Activated naive CD8-positive, alpha-beta T cell (primary cell): Measurements from ENCODE around the gene TAF11L12.
"Not testable (repeated sequence)": the region's sequence is repeated elsewhere in the genome, so short reads cannot be mapped to it uniquely, and the experiment has no call there.

Experiments used
- H3K27ac Mint-ChIP-seq: one replicate; pipeline ENCODE4 v1.8.0; 2021; ENCODE audit warnings: mixed read lengths
- H3K27me3 Mint-ChIP-seq: one replicate; pipeline ENCODE4 v1.8.0; 2021; ENCODE audit warnings: mixed read lengths
- H3K36me3 Mint-ChIP-seq: one replicate; pipeline ENCODE4 v1.8.0; 2021; ENCODE audit warnings: mixed read lengths
- H3K4me1 Mint-ChIP-seq: one replicate; pipeline ENCODE4 v1.8.0; 2021; ENCODE audit warnings: low read depth, mixed read lengths
- H3K4me3 Mint-ChIP-seq: one replicate; pipeline ENCODE4 v1.8.0; 2021; ENCODE audit warnings: mild to moderate bottlenecking, mixed read lengths
- H3K9me3 Mint-ChIP-seq: one replicate; pipeline ENCODE4 v1.8.0; 2021; ENCODE audit warnings: low read depth, mixed read lengths

The TAF11L12 gene

GRCh38 chr5:17610092-17610491 is at the start of gene TAF11L12:
Gene TAF11L12 (plus strand): TSS chr5:17610392.
- H3K4me3 Mint-ChIP-seq, H3K27ac Mint-ChIP-seq, H3K9me3 Mint-ChIP-seq, H3K27me3 Mint-ChIP-seq, H3K36me3 Mint-ChIP-seq, H3K4me1 Mint-ChIP-seq: not testable (repeated sequence)

- H3K4me3 Mint-ChIP-seq, H3K4me1 Mint-ChIP-seq, H3K27ac Mint-ChIP-seq, H3K36me3 Mint-ChIP-seq, H3K27me3 Mint-ChIP-seq, H3K9me3 Mint-ChIP-seq: not testable (repeated sequence)
These were observed 24.5 kb upstream of the TAF11L12 start, which contains the start of gene TAF11L7 for GRCh38 chr5:17585658-17586057. Gene TAF11L7 (minus strand): TSS chr5:17585758.

GRCh38 chr5:17590860-17591259 is 19.3 kb upstream of the TAF11L12 start, which contains the start of gene TAF11L8:
Gene TAF11L8 (minus strand): TSS chr5:17590960.
- H3K4me1 Mint-ChIP-seq, H3K27ac Mint-ChIP-seq, H3K36me3 Mint-ChIP-seq: not testable (repeated sequence)

GRCh38 chr5:17594255-17594654 is 15.9 kb upstream of the TAF11L12 start, which contains the start of gene TAF11L9:
Gene TAF11L9 (minus strand): TSS chr5:17594394.
- H3K9me3 Mint-ChIP-seq, H3K4me3 Mint-ChIP-seq, H3K36me3 Mint-ChIP-seq, H3K27me3 Mint-ChIP-seq, H3K4me1 Mint-ChIP-seq, H3K27ac Mint-ChIP-seq: not testable (repeated sequence)

More at GRCh38 chr5:17590860-17591259, 19.3 kb upstream of the TAF11L12 start, which contains the start of gene TAF11L8:
- H3K27me3 Mint-ChIP-seq, H3K4me3 Mint-ChIP-seq, H3K9me3 Mint-ChIP-seq: not testable (repeated sequence)

- H3K4me1 Mint-ChIP-seq, H3K27me3 Mint-ChIP-seq, H3K4me3 Mint-ChIP-seq, H3K36me3 Mint-ChIP-seq, H3K27ac Mint-ChIP-seq, H3K9me3 Mint-ChIP-seq: not testable (repeated sequence)
These were observed 12.5 kb upstream of the TAF11L12 start, which contains the start of gene TAF11L10 for GRCh38 chr5:17597728-17598127. Gene TAF11L10 (minus strand): TSS chr5:17597828.

- H3K36me3 Mint-ChIP-seq, H3K27ac Mint-ChIP-seq, H3K27me3 Mint-ChIP-seq, H3K4me3 Mint-ChIP-seq, H3K4me1 Mint-ChIP-seq, H3K9me3 Mint-ChIP-seq: not testable (repeated sequence)
These were observed 6.3 kb upstream of the TAF11L12 start, which contains the start of gene TAF11L11 for GRCh38 chr5:17603880-17604279. Gene TAF11L11 (plus strand): TSS chr5:17604183.

GRCh38 chr5:17604951-17605350 is 5.2 kb upstream of the TAF11L12 start:
- Mint-ChIP-seq H3K4me3 (no peak overlapping the region), H3K27ac (no peak overlapping the region), H3K4me1 (no peaks in the 10 kb centered on the region), H3K27me3 (no peaks in the 10 kb centered on the region), H3K36me3 (no peaks in the 10 kb centered on the region), H3K9me3 (peaks cover 7% of the 10 kb centered on the region)

- not testable (repeated sequence) for H3K4me1 Mint-ChIP-seq, H3K27ac Mint-ChIP-seq, H3K27me3 Mint-ChIP-seq, H3K4me3 Mint-ChIP-seq, H3K36me3 Mint-ChIP-seq, H3K9me3 Mint-ChIP-seq
These were observed 2.7 kb upstream of the TAF11L12 start for GRCh38 chr5:17607461-17607860.

- no peak overlapping the region for H3K4me3 Mint-ChIP-seq
- no peaks in the 10 kb centered on the region for H3K4me1 Mint-ChIP-seq
- no peaks in the 10 kb centered on the region for H3K36me3 Mint-ChIP-seq
- H3K27me3 Mint-ChIP-seq, result no peaks in the 10 kb centered on the region
- H3K27ac Mint-ChIP-seq, result no peak overlapping the region
- H3K9me3 Mint-ChIP-seq, result peaks cover 4% of the 10 kb centered on the region
These were observed 4.8 kb downstream of the TAF11L12 start for GRCh38 chr5:17614872-17615605.

GRCh38 chr5:17619354-17619753 is 9.2 kb downstream of the TAF11L12 start:
- H3K27ac Mint-ChIP-seq, result no peak overlapping the region
- peaks cover 3% of the 10 kb centered on the region for H3K9me3 Mint-ChIP-seq
- no peaks in the 10 kb centered on the region for H3K27me3 Mint-ChIP-seq
- no peak overlapping the region for H3K4me3 Mint-ChIP-seq
- H3K36me3 Mint-ChIP-seq, result no peaks in the 10 kb centered on the region
- H3K4me1 Mint-ChIP-seq, result no peaks in the 10 kb centered on the region

- H3K27ac Mint-ChIP-seq, result no peak overlapping the region
- no peaks in the 10 kb centered on the region for H3K4me1 Mint-ChIP-seq
- no peaks in the 10 kb centered on the region for H3K27me3 Mint-ChIP-seq
- H3K4me3 Mint-ChIP-seq, result no peak overlapping the region
- H3K9me3 Mint-ChIP-seq, result peaks cover 3% of the 10 kb centered on the region
- H3K36me3 Mint-ChIP-seq, result no peaks in the 10 kb centered on the region
These were observed 10.4 kb downstream of the TAF11L12 start for GRCh38 chr5:17620627-17621026.

GRCh38 chr5:17625686-17626085 is 15.5 kb downstream of the TAF11L12 start:
- no peaks in the 10 kb centered on the region for H3K27me3 Mint-ChIP-seq
- no peaks in the 10 kb centered on the region for H3K9me3 Mint-ChIP-seq

GRCh38 chr5:17631788-17632187 is 21.6 kb downstream of the TAF11L12 start, which contains the start of gene TAF11L13:
Gene TAF11L13 (plus strand): TSS chr5:17632088.
- not testable (repeated sequence) for H3K4me3 Mint-ChIP-seq, H3K27ac Mint-ChIP-seq, H3K9me3 Mint-ChIP-seq, H3K27me3 Mint-ChIP-seq, H3K4me1 Mint-ChIP-seq, H3K36me3 Mint-ChIP-seq

More at GRCh38 chr5:17625686-17626085, 15.5 kb downstream of the TAF11L12 start:
- H3K4me1 Mint-ChIP-seq, result no peaks in the 10 kb centered on the region
- H3K27ac Mint-ChIP-seq, result no peak overlapping the region
- no peaks in the 10 kb centered on the region for H3K36me3 Mint-ChIP-seq
- no peak overlapping the region for H3K4me3 Mint-ChIP-seq

GRCh38 chr5:17634160-17634559 is 24.0 kb downstream of the TAF11L12 start, which contains the start of gene TAF11L14:
Gene TAF11L14 (plus strand): TSS chr5:17634460.
- H3K27ac Mint-ChIP-seq, result no peak within 1 kb of the TSS
- peaks cover 4% of the 10 kb centered on the region for H3K9me3 Mint-ChIP-seq
- no peaks in the 10 kb centered on the region for H3K4me1 Mint-ChIP-seq
- H3K4me3 Mint-ChIP-seq, result no peak within 1 kb of the TSS
- H3K27me3 Mint-ChIP-seq, result no peaks in the 10 kb centered on the region
- H3K36me3 Mint-ChIP-seq, result no peaks in the 10 kb centered on the region

- H3K27me3 Mint-ChIP-seq, H3K9me3 Mint-ChIP-seq, H3K4me3 Mint-ChIP-seq, H3K4me1 Mint-ChIP-seq, H3K27ac Mint-ChIP-seq, H3K36me3 Mint-ChIP-seq: not testable (repeated sequence)
These were observed 39.0 kb downstream of the TAF11L12 start for GRCh38 chr5:17649232-17649631.

- not testable (repeated sequence) for H3K27me3 Mint-ChIP-seq, H3K4me3 Mint-ChIP-seq, H3K27ac Mint-ChIP-seq, H3K9me3 Mint-ChIP-seq, H3K36me3 Mint-ChIP-seq, H3K4me1 Mint-ChIP-seq
These were observed 45.1 kb downstream of the TAF11L12 start for GRCh38 chr5:17655201-17655759.
